Uterus (tissue), 4 donors: ENCODE measurements around the gene ZKSCAN2. TPM values are rescaled to one million over a fixed set of nuclear protein-coding genes. Genes with fewer than 3 reads are reported as not detected.

Experiments used
- DNase-seq, 2 donors: peaks; one replicate each; pipeline ENCODE4 v3.0.0-alpha.2; 2019 to 2020
- H3K27ac ChIP-seq, 2 donors: fragments of 200-600 bp; sonication (generic); 1 replicate in 1 of 2; 2 replicates in 1 of 2; pipeline ENCODE4 v1.5.1; 2016 to 2018
- H3K27me3 ChIP-seq, 2 donors: fragments of 200-600 bp; sonication (generic); one replicate each; pipeline ENCODE4 v1.5.1; 2018 to 2019; ENCODE audit warnings: control low read depth in 1 of 2
- H3K36me3 ChIP-seq, 2 donors: fragments of 200-600 bp; sonication (generic); one replicate each; pipeline ENCODE4 v1.5.1; 2019; ENCODE audit warnings: control low read depth in 1 of 2
- H3K4me1 ChIP-seq, 2 donors: fragments of 200-600 bp; sonication (generic); one replicate each; pipeline ENCODE4 v1.5.1; 2018 to 2019; ENCODE audit warnings: control low read depth in 1 of 2
- H3K4me3 ChIP-seq, 2 donors: fragments of 200-600 bp; sonication (generic); 1 replicate in 1 of 2; 2 replicates in 1 of 2; pipeline ENCODE4 v1.5.1; 2018 to 2019; ENCODE audit warnings: mild to moderate bottlenecking in 1 of 2
- H3K9me3 ChIP-seq, 2 donors: fragments of 200-600 bp; sonication (generic); one replicate each; pipeline ENCODE4 v1.5.1; 2019; ENCODE audit warnings: control low read depth in 1 of 2
- CTCF ChIP-seq, 4 experiments: fragments of 200-600 bp in 2 of 4; fragments of 450-650 bp in 2 of 4; sonication (generic) in 2 of 4; IDR thresholded peaks; one replicate each; pipeline ENCODE4 v1.5.1; 2016 to 2019; ENCODE audit warnings: antibody characterized with exemption in 4 of 4, mild to moderate bottlenecking in 2 of 4, moderate library complexity in 1 of 4
- POLR2A ChIP-seq, 2 donors: fragments of 450-650 bp; IDR thresholded peaks; one replicate each; pipeline ENCODE4 v1.6.1; 2016; ENCODE audit warnings: antibody characterized with exemption in 2 of 2, mild to moderate bottlenecking in 1 of 2, moderate library complexity in 1 of 2
- intact Hi-C: fragments of 100-400 bp; cut with DNase I; formaldehyde crosslinking; loops from one replicate; pipeline ENCODE4 v1.15.1; 2023; ENCODE audit warnings: low total_unique reads
- total RNA-seq, 4 donors: library from RNA; depleted of rRNA in 3 of 4; stranded (reverse); fragments of >200 nt in 3 of 4; gene quantifications; one replicate each; pipeline versions ENCODE4 v1.1.0 to v1.2.4, GENCODE V29; 2014 to 2023
- donor health status: DM: yes; HTN: yes; CAD: no.

Gene ZKSCAN2
- total RNA-seq, 4 donors from 2014 or later: 1.3 to 15.8 (median 7.6) TPM

- Histone ChIP-seq H3K27me3 (no peaks in the 10 kb centered on the region), H3K4me1 (no peaks in the 10 kb centered on the region), H3K36me3 (no peaks in the 10 kb centered on the region), H3K4me3 (no peak overlapping the region), H3K9me3 (no peaks in the 10 kb centered on the region), H3K27ac (no peak overlapping the region)
- intact Hi-C loops: no loop called here
- TF ChIP-seq POLR2A (IDR thresholded peaks at IDR 0.05) (no peak), CTCF (IDR thresholded peaks at IDR 0.05) (no peak)
- DNase-seq: no peak
Observed at GRCh38 chr16:25189305-25189704, 68.3 kb downstream of the ZKSCAN2 start.

GRCh38 chr16:25187491-25187795, 70.2 kb downstream of the ZKSCAN2 start:
- H3K4me1 ChIP-seq: no peaks in the 10 kb centered on the region
- TF ChIP-seq CTCF (IDR thresholded peaks at IDR 0.05): no peak
- no peak for TF ChIP-seq POLR2A (IDR thresholded peaks at IDR 0.05)
- intact Hi-C loops: no loop called here
- H3K4me3 ChIP-seq: no peak overlapping the region
- H3K27me3 ChIP-seq: no peaks in the 10 kb centered on the region
- no peaks in the 10 kb centered on the region for H3K9me3 ChIP-seq
- H3K27ac ChIP-seq: no peak overlapping the region
- H3K36me3 ChIP-seq: no peaks in the 10 kb centered on the region
- no peak for DNase-seq

Other genes with a start within 250 kb of the ZKSCAN2 start
- 100 to 1,000 TPM in 1 of 4 donors, 10 to 100 TPM in 3; 50.3 to 123 (median 82.5) TPM for gene ARHGAP17, start 242.5 kb downstream of the ZKSCAN2 start, total RNA-seq
- gene LCMT1, start 146.1 kb downstream of the ZKSCAN2 start, total RNA-seq: 10 to 100 TPM; 33.7 to 39.8 (median 38.3) TPM
- gene AQP8, start 40.9 kb downstream of the ZKSCAN2 start, total RNA-seq: under 1 TPM in 2 of 4 donors, not detected in 2; 0.26 to 0.34 TPM